GM12864 (cell line): ENCODE measurements around the gene MYO1H.
"Not testable (repeated sequence)": the region's sequence is repeated elsewhere in the genome, so short reads cannot be mapped to it uniquely, and the experiment has no call there.

Source experiments
- DNase-seq: peaks from one replicate; pipeline ENCODE4 v3.0.0-alpha.2; 2011; ENCODE audit warnings: low read depth
- H3K4me3 ChIP-seq: 2 replicates; pipeline ENCODE4 v1.5.1; 2011; ENCODE audit warnings: mild to moderate bottlenecking, low read depth, low read length, control low read depth
- CTCF ChIP-seq: IDR thresholded peaks from 2 replicates; pipeline ENCODE4 v1.5.1; 2011; ENCODE audit warnings: low read depth, mild to moderate bottlenecking, moderate library complexity, low read length, control low read depth, inconsistent platforms; ENCODE audit errors: missing control alignments

MYO1H gene

GRCh38 chr12:109305547-109305946 lies 42.2 kb upstream of the MYO1H start:
- no peak overlapping the region for H3K4me3 ChIP-seq
- no peak for TF ChIP-seq CTCF
- no peak for DNase-seq

- no peak for DNase-seq
- no peak for TF ChIP-seq CTCF
- H3K4me3 ChIP-seq = no peak overlapping the region
Observed at GRCh38 chr12:109307051-109307450, 40.6 kb upstream of the MYO1H start.

GRCh38 chr12:109308534-109309380 lies 38.9 kb upstream of the MYO1H start, which contains the start of gene FOXN4:
TSS of gene FOXN4 (minus strand) at chr12:109309284. CDS start at chr12:109308321, 963 bp downstream.
- TF ChIP-seq CTCF = no peak
- DNase-seq = no peak
- no peak within 1 kb of the TSS; the same call in 1 of the 2 replicates for H3K4me3 ChIP-seq

GRCh38 chr12:109309381-109310246 lies 38.1 kb upstream of the MYO1H start:
- DNase-seq = no peak
- H3K4me3 ChIP-seq = no peak overlapping the region; the same call in 1 of the 2 replicates
- no peak for TF ChIP-seq CTCF

- H3K4me3 ChIP-seq = no peak overlapping the region; the same call in 1 of the 2 replicates
- TF ChIP-seq CTCF = no peak
- DNase-seq = no peak
Observed at GRCh38 chr12:109310247-109311125, 37.2 kb upstream of the MYO1H start.

- H3K4me3 ChIP-seq, DNase-seq: not testable (repeated sequence)
Observed at GRCh38 chr12:109321294-109321693, 26.4 kb upstream of the MYO1H start.
